Mesodermal cell (in vitro differentiated cells): ENCODE measurements around the gene MTUS2.

Experiments used
- H3K27ac ChIP-seq: 2 replicates; pipeline ENCODE4 v1.7.0; 2013; ENCODE audit warnings: mild to moderate bottlenecking, low read depth, low read length, moderate library complexity; ENCODE audit not compliant: severe bottlenecking
- H3K36me3 ChIP-seq: 2 replicates; pipeline ENCODE4 v1.7.1; 2013; ENCODE audit warnings: mild to moderate bottlenecking, low read length, moderate library complexity; ENCODE audit not compliant: control insufficient read depth, insufficient read depth
- H3K4me1 ChIP-seq: one replicate; pipeline ENCODE4 v1.7.1; 2013; ENCODE audit warnings: mild to moderate bottlenecking, low read length; ENCODE audit not compliant: insufficient read depth, control insufficient read depth, poor library complexity, severe bottlenecking
- H3K4me3 ChIP-seq: 2 replicates; pipeline ENCODE4 v1.7.0; 2013; ENCODE audit warnings: low read length, control low read depth, mild to moderate bottlenecking; ENCODE audit not compliant: insufficient read depth, poor library complexity, severe bottlenecking; ENCODE audit errors: extremely low read depth
- H3K9me3 ChIP-seq: 2 replicates; pipeline ENCODE4 v1.7.1; 2013; ENCODE audit warnings: mild to moderate bottlenecking, low read length, moderate library complexity; ENCODE audit not compliant: control insufficient read depth
- WGBS, 2 experiments: methylation state at CpG; one replicate each; pipeline ENCODE4 v1.1.5; 2013; ENCODE audit warnings: missing lambda C conversion rate in 2 of 2; ENCODE audit not compliant: insufficient coverage in 2 of 2; 5-methylcytosine and 5-hydroxymethylcytosine counted together

Gene MTUS2

DNA sequence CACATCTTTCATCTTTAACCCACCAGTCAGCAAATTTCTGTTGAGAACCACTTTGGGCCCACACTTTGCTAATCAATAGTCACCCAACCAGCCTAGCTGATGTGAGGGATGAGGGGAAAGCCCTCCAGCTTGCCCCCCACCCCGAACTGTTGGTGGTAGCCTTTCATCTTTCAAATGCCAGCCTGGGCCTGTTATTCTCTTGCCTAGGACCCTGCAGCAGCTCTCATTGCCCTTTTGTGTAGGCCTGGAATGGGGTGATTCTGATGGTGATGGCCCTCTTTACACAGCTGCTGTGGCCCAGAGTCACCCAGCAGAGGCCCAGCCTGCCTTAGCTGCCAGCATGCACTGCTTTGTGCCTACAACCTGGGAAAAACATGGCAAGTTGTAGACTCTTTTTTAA, 480.9 kb downstream of the MTUS2 start:
- no peaks in the 10 kb centered on the region for H3K36me3 ChIP-seq
- no peak overlapping the region for H3K4me3 ChIP-seq
- no peak overlapping the region for H3K27ac ChIP-seq
- H3K9me3 ChIP-seq, result peaks cover 22% of the 10 kb centered on the region
- no CpG with 5 or more reads among the region's 1 CpG for WGBS, 2 experiments
- no peaks in the 10 kb centered on the region for H3K4me1 ChIP-seq

DNA sequence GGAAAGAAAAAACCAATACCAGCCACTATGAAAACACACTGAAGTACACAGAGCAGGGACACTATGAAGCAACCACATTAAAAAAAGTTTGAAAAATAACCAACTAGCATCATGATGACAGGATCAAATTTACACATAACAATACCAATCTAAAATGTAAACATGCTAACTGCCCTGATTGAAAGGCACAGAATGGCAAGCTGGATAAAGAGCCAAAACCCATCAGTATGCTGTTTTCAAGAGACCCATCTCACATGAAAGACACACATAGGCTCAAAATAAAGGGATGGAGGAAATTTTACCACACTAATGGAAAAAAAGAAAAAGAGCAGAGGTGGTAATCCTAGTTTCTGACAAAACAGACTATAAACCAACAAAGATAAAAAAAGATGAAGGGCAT, 484.0 kb downstream of the MTUS2 start:
- Histone ChIP-seq H3K36me3 (no peaks in the 10 kb centered on the region), H3K4me1 (no peaks in the 10 kb centered on the region), H3K4me3 (no peak overlapping the region), H3K9me3 (peaks cover 30% of the 10 kb centered on the region), H3K27ac (no peak overlapping the region)

DNA sequence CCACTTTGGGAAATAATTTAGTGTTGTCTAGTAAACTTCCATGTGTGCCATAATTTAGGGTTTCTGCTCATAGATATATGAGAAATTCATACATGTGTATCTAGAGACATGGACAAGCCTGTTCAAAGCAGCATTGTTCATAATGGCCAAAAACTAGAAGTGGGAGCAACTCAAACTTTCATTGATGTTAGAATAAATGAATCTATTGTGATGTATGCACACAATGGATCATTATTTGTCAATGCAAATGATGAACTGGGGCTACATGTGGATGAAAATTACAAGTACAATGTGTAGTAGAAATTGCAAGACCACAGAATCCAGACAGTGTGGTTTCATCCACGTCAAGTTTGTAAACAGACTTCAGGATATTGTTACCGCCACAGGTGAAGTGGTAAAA, 490.7 kb downstream of the MTUS2 start:
- Histone ChIP-seq H3K36me3 (no peaks in the 10 kb centered on the region), H3K4me3 (no peak overlapping the region), H3K4me1 (no peaks in the 10 kb centered on the region), H3K27ac (no peak overlapping the region), H3K9me3 (peaks cover 15% of the 10 kb centered on the region)
- 60 to 75% methylated on average over 1 to 2 of the region's 2 CpGs for WGBS, 2 experiments

DNA sequence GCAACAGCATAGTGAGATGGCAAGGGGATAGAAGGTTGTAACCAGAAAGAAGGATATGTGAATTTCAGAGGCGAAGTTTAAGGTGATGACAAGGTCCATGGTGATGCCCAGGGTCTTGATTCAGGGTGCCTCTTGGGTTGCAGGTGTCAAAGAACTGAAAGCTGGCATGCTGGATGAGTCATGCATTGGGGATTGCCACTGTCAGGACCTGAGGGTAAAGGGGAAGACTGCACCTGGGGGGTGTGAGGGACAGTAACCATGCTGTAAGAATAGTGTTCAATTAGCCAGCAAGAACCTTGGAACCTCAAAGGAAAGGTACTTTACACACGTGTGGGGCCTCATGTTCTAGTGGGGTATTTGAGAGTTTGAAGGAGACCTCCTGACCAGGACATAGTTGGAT, 495.7 kb downstream of the MTUS2 start:
- Histone ChIP-seq H3K4me1 (no peaks in the 10 kb centered on the region), H3K36me3 (no peaks in the 10 kb centered on the region), H3K4me3 (no peak overlapping the region), H3K9me3 (peaks cover 11% of the 10 kb centered on the region), H3K27ac (no peak overlapping the region)
- WGBS, 2 experiments, result 53 to 54% methylated on average over 2 of the region's 2 CpGs

DNA sequence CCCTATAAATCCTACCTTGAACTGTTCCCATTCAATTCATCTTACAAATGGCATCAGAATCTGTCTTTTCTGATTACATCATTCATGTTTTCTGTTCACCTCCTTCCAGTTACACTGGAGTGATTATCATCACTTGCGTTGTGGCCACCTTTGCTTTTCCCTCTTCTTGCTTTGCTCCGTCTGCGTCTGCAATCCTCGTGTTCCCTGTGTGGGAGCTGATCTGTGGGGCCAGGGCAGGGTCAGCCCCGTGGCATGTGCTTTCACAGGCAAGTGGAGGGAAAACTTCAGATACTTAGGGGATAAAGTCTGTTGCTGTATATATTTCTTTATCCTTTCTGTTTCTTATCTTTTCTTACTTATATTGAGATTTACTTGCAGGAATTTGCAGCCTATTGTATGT, 497.7 kb downstream of the MTUS2 start:
- no peak overlapping the region for H3K27ac ChIP-seq
- H3K4me1 ChIP-seq, result no peaks in the 10 kb centered on the region
- peaks cover 15% of the 10 kb centered on the region for H3K9me3 ChIP-seq
- H3K4me3 ChIP-seq, result no peak overlapping the region
- no peaks in the 10 kb centered on the region for H3K36me3 ChIP-seq
- WGBS, 2 experiments, result 80 to 88% methylated on average over 1 to 3 of the region's 5 CpGs

DNA sequence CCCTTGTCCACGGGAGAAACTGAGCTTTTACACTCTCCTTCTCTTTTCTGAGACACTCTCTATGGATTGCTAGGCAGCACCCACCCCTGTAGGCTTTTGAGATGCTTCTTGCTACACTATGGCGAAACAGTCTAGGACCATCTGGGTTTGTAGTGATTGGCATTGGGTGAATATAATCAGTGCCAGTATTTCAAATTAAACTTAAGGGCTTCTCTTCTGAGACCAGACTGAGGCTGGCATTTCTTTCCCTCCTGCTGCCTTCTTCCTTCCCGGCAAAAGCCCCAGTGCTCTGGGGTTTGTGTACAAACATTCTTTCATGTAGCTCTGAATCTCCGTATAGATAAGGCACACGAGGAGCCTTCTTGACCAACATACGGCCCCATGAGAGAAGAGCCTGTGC, 498.6 kb downstream of the MTUS2 start:
- WGBS, 2 experiments, result 81 to 92% methylated on average over 3 to 5 of the region's 6 CpGs
- Histone ChIP-seq H3K4me1 (no peaks in the 10 kb centered on the region), H3K27ac (no peak overlapping the region), H3K4me3 (no peak overlapping the region), H3K36me3 (no peaks in the 10 kb centered on the region), H3K9me3 (peaks cover 16% of the 10 kb centered on the region)

DNA sequence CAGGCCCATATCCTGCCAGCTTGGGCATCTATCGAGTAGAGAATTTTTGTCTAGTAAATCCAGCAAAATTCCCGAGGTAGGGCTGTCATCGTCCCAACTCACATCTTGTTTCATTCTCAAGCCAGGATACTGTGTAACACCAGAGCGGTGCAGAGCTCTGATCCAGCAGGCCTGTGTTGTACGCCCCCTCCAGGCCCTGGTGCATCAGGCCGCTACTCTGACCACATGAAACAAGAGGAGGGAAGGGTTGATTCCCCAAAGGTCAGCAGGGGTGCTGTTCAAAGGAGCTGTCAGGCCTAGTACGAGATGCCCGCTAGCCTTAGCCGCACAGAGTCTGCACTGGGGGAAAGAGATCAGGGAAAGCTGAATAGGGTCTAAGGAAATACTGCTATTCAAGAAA, 499.3 kb downstream of the MTUS2 start:
- H3K27ac ChIP-seq, result no peak overlapping the region
- peaks cover 20% of the 10 kb centered on the region for H3K9me3 ChIP-seq
- 75 to 79% methylated on average over 6 to 7 of the region's 9 CpGs for WGBS, 2 experiments
- no peaks in the 10 kb centered on the region for H3K36me3 ChIP-seq
- no peaks in the 10 kb centered on the region for H3K4me1 ChIP-seq
- H3K4me3 ChIP-seq, result no peak overlapping the region

DNA sequence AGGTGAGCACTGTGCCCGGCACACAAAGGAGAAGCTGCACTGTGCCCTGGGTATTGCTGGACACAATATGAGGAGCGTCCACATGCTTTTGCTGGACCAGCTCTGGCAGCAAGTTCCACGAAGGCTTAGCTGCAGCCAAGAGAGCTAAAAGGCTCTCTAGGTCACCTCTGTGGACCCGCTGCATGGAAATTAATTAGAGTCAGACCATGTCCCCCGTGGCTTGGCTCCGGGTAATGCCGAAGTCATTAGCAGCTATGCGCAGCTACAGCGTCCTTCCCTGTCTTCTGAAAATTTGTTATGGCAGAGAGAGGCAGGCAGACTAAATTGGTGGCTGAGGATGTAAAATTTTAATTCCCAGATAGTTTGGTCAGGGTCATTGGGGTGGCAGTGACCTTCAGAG, 503.8 kb downstream of the MTUS2 start:
- Histone ChIP-seq H3K9me3 (peaks cover 29% of the 10 kb centered on the region), H3K4me3 (no peak overlapping the region), H3K36me3 (no peaks in the 10 kb centered on the region), H3K4me1 (no peaks in the 10 kb centered on the region), H3K27ac (no peak overlapping the region)
- 77 to 86% methylated on average over 9 of the region's 9 CpGs for WGBS, 2 experiments

DNA sequence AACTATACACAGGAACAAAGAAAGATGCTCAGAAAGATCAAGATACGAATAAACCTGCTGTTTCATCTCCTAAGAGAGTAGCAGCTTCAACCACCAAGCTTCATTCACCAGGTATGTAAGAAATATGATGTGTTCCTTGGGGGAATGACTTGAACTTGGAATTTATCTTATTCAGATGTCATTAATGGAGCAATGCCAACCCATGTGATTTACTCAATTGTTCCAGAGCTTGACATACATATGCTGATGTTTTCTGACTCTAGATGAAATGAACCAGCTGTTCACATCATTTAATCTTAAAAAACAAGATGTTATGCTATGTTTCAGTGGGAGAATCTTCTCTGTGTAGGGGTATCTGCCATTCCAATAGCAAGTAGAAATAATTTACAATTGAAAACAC, 504.5 kb downstream of the MTUS2 start:
- H3K4me3 ChIP-seq, result no peak overlapping the region
- H3K4me1 ChIP-seq, result no peaks in the 10 kb centered on the region
- 83% methylated on average over 1 of the region's 1 CpG; no CpG with 5 or more reads in 1 of the 2 experiments for WGBS, 2 experiments
- H3K36me3 ChIP-seq, result no peaks in the 10 kb centered on the region
- no peak overlapping the region for H3K27ac ChIP-seq
- H3K9me3 ChIP-seq, result peaks cover 23% of the 10 kb centered on the region

DNA sequence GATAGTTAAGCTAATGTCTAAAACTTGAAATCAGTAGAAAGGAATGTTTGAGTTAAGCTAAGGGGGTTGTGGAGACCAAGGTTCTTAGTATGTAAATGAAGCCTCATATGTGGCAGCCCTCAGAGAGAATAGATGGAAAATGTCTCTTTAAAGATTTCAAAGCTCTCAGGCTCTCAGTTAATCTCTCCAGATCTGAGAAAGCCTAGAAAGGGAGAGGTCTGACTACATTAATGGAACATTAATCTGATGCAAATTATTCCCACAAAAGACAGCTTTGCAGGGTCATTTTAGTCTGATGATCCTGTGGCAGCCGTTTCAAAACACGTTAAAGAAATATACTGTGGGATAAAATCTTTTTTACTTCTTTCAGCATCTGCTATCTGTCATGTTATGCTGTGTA, 508.4 kb downstream of the MTUS2 start:
- no peak overlapping the region for H3K27ac ChIP-seq
- no peak overlapping the region for H3K4me3 ChIP-seq
- no CpG with 5 or more reads among the region's 2 CpGs for WGBS, 2 experiments
- H3K36me3 ChIP-seq, result no peaks in the 10 kb centered on the region
- no peaks in the 10 kb centered on the region for H3K4me1 ChIP-seq
- H3K9me3 ChIP-seq, result peaks cover 19% of the 10 kb centered on the region

DNA sequence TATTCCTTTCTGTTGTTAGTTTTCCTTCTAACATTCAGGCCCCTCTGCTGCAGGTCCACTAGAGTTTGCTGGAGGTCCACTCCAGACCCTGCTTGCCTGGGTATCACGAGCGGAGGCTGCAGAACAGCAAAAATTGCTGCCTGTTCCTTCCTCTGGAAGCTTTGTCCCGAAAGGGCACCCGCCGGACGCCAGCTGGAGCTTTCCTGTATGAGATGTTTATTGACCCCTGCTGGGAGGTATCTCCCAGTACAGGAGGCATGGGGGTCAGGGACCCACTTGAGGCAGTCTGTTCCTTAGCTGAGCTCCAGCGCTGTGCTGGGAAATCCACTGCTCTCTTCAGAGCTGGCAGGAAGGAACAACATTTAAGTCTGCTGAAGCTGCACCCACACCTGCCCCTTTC, 516.2 kb downstream of the MTUS2 start:
- Histone ChIP-seq H3K36me3 (no peaks in the 10 kb centered on the region), H3K27ac (no peak overlapping the region), H3K9me3 (peaks cover 6% of the 10 kb centered on the region), H3K4me3 (no peak overlapping the region), H3K4me1 (no peaks in the 10 kb centered on the region)
- WGBS, 2 experiments, result 81 to 82% methylated on average over 2 to 3 of the region's 7 CpGs
